Globus pallidus (tissue), 1 donor: ENCODE results near the gene SMIM1.

Source experiments
- DNase-seq: peaks from one replicate; pipeline ENCODE4 v3.0.0-alpha.2; 2015; ENCODE audit warnings: low spot score

SMIM1 gene

GRCh38 chr1:3772715-3773571 lies at the start of gene SMIM1:
SMIM1 (plus strand) TSS chr1:3772749; CDS start chr1:3775374, 2,625 bp downstream.
- no peak for DNase-seq

GRCh38 chr1:3722846-3723245 lies 49.7 kb upstream of the SMIM1 start:
- DNase-seq, result no peak

- DNase-seq, result peak; percentile 72
Measured at GRCh38 chr1:3724416-3725030, 48.0 kb upstream of the SMIM1 start.

- DNase-seq, result no peak
Measured at GRCh38 chr1:3725366-3725765, 47.2 kb upstream of the SMIM1 start.

- peak; percentile 57 for DNase-seq
Measured at GRCh38 chr1:3727042-3727824, 45.3 kb upstream of the SMIM1 start.

- no peak for DNase-seq
Measured at GRCh38 chr1:3727825-3728776, 44.4 kb upstream of the SMIM1 start.

GRCh38 chr1:3729594-3730542 lies 42.7 kb upstream of the SMIM1 start:
- no peak for DNase-seq

- DNase-seq, result no peak
Measured at GRCh38 chr1:3730543-3731247, 41.9 kb upstream of the SMIM1 start.

- DNase-seq, result peak; percentile 58
Measured at GRCh38 chr1:3731583-3732433, 40.7 kb upstream of the SMIM1 start.

GRCh38 chr1:3732434-3733093 lies 40.0 kb upstream of the SMIM1 start:
- no peak for DNase-seq

- DNase-seq, result no peak
Measured at GRCh38 chr1:3733094-3733882, 39.3 kb upstream of the SMIM1 start.

GRCh38 chr1:3733883-3734589 lies 38.5 kb upstream of the SMIM1 start:
- DNase-seq, result no peak

GRCh38 chr1:3734602-3735001 lies 37.9 kb upstream of the SMIM1 start:
- no peak for DNase-seq

GRCh38 chr1:3735027-3735681 lies 37.4 kb upstream of the SMIM1 start:
- no peak for DNase-seq

- no peak for DNase-seq
Measured at GRCh38 chr1:3735688-3736087, 36.9 kb upstream of the SMIM1 start.

GRCh38 chr1:3736131-3736561 lies 36.4 kb upstream of the SMIM1 start:
- DNase-seq, result no peak
